HepG2 (cell line): ENCODE measurements around the gene MRPS34. TPM values are rescaled to one million over a fixed set of nuclear protein-coding genes. Genes with fewer than 3 reads are reported as not detected.

Source experiments
- ELF3 ChIP-seq: IDR thresholded peaks from 2 replicates; pipeline ENCODE4 v1.6.1; 2016; ENCODE audit warnings: missing genetic modification reagents, missing compliant biosample characterization
- FOXA1 ChIP-seq, 2 experiments: fragments of 450-650 bp in 1 of 2; sonication (generic) in 1 of 2; formaldehyde crosslinking in 1 of 2; IDR thresholded peaks; 2 replicates each; pipeline versions ENCODE4 v1.4.0 to v1.6.1; 2016 to 2020; ENCODE audit warnings: missing genetic modification reagents in 1 of 2
- FOXA3 ChIP-seq: IDR thresholded peaks from 2 replicates; pipeline ENCODE4 v1.6.1; 2016; ENCODE audit warnings: missing genetic modification reagents, missing compliant biosample characterization
- FOXO1 ChIP-seq: sonication (generic); formaldehyde crosslinking; IDR thresholded peaks from 2 replicates; pipeline ENCODE4 v1.4.0; 2020; ENCODE audit warnings: missing genetic modification reagents
- MAFG ChIP-seq: sonication (generic); formaldehyde crosslinking; IDR thresholded peaks from 2 replicates; pipeline ENCODE4 v1.5.1; 2020; ENCODE audit warnings: mild to moderate bottlenecking, missing genetic modification reagents
- PRPF4 ChIP-seq: fragments of 200-400 bp; formaldehyde crosslinking; IDR thresholded peaks from 2 replicates; pipeline ENCODE4 v1.6.1; 2016; ENCODE audit warnings: low read length, low read depth; ENCODE audit not compliant: poor library complexity, severe bottlenecking
- RFX1 ChIP-seq: fragments of 450-650 bp; IDR thresholded peaks from 2 replicates; pipeline ENCODE4 v1.6.1; 2017
- ZBTB7A ChIP-seq: sonication (generic); formaldehyde crosslinking; IDR thresholded peaks from 2 replicates; pipeline ENCODE4 v1.8.0; 2022; ENCODE audit warnings: mild to moderate bottlenecking, missing genetic modification reagents
- ZFY ChIP-seq: sonication (generic); formaldehyde crosslinking; IDR thresholded peaks from 2 replicates; pipeline ENCODE4 v1.4.0; 2020; ENCODE audit warnings: missing genetic modification reagents
- ZNF142 ChIP-seq: sonication (generic); formaldehyde crosslinking; IDR thresholded peaks from 2 replicates; pipeline ENCODE4 v1.4.0; 2020; ENCODE audit warnings: missing genetic modification reagents
- ZNF18 ChIP-seq: sonication (generic); formaldehyde crosslinking; IDR thresholded peaks from 2 replicates; pipeline ENCODE4 v1.8.0; 2022; ENCODE audit warnings: mild to moderate bottlenecking, missing genetic modification reagents; ENCODE audit not compliant: insufficient replicate concordance
- polyA plus RNA-seq, 8 experiments: library from polyadenylated mRNA; depleted of rRNA in 3 of 8; stranded (reverse) in 7 of 8; unstranded in 1 of 8; fragments of >200 nt; fragmentation: Illumina TruSeq in 4 of 8; extraction: Trizol in 4 of 8; gene quantifications; 2 replicates each; pipeline versions ENCODE4 v1.2.1 to v1.2.3, GENCODE V29; 2011 to 2016; ENCODE audit warnings: low read depth in 4 of 8, missing spikeins in 1 of 8, mixed read lengths in 1 of 8; ENCODE audit not compliant: insufficient read depth in 1 of 8
- total RNA-seq, 5 experiments: library from RNA; depleted of rRNA; stranded (reverse); fragments of >200 nt; fragmentation: Illumina TruSeq; extraction: Trizol; gene quantifications; 2 replicates each; pipeline ENCODE4 v1.2.3, GENCODE V29; 2016; ENCODE audit warnings: low read depth in 1 of 5
- TF ChIP-seq, protein P1 (sequence below), 2 experiments: sonication (generic) in 1 of 2; formaldehyde crosslinking in 1 of 2; IDR thresholded peaks; 2 replicates each; pipeline versions ENCODE4 v1.6.1 to v1.9.0; 2014 to 2022; ENCODE audit warnings: antibody characterized with exemption in 1 of 2, borderline replicate concordance in 1 of 2, inconsistent platforms in 1 of 2, low read depth in 1 of 2, missing genetic modification reagents in 1 of 2
- TF ChIP-seq, protein P2 (sequence below): sonication (generic); formaldehyde crosslinking; IDR thresholded peaks from 2 replicates; pipeline ENCODE4 v1.8.1; 2023; ENCODE audit warnings: mild to moderate bottlenecking, moderate library complexity, missing genetic modification reagents

MRPS34 gene
- total and polyA plus RNA-seq, 2 of the 13 experiments (the other 11 are each of a cell fraction or from before 2014, with no cell fraction given): 63.5 to 131 TPM

DNA sequence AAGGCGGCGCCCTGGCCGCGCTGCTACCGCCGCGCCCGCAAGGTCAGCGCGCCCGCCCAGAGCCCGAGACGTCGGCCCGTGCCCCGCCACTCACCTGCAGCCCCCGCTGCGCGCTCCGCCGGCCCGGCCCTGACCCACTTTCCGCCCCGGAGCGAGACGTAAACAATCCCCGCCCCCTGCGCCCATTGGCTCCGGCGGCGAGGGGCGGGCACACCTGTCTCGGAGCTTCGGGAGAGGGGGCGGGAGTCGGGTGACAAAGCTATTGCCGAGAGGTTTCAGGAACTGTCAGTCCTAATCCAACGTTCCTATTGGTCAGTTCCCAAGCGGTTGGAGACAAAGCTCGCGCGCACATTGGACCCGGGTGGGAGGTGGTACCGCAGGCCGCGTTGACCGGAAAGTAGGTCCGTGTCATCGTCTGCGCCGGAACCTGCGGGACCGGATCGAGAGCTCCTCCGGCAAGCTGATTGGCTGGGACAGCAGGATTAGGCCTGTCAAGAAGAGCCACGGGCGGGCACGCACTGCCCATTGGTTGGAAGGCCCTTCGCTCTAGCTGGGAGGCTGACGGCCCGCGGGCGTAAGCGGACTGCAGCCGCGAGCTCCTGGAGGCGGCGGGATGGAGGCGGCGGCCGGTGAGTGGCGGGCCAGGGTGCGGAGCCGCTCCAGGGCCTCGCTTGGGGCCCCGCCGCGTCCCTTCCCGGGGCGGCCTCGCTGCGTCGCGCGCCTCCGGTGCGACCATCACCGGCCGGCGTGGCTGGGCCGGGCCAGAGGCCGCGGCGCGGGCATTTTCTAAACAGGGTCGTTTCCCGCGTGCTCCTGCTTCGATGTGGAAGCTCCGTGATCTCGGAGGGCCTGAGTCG lies 9.7 kb upstream of the MRPS34 start, which contains the start of the genes NUBP2 and SPSB3 (continued):
- TF ChIP-seq ZNF142: no peak
- TF ChIP-seq ZFY: peak; percentile 81
- TF ChIP-seq FOXO1 (CRISPR knock-in tag): 0 out of 2 replicates have a peak, but pooled peaks have one; percentile 5
- 0 out of 2 replicates have a peak, but pooled peaks have one; percentile 41 for TF ChIP-seq FOXA3 (CRISPR knock-in tag)
- no peak for TF ChIP-seq ZNF18 (CRISPR knock-in tag)
- TF ChIP-seq PRPF4: no peak
- TF ChIP-seq, protein P1, sequence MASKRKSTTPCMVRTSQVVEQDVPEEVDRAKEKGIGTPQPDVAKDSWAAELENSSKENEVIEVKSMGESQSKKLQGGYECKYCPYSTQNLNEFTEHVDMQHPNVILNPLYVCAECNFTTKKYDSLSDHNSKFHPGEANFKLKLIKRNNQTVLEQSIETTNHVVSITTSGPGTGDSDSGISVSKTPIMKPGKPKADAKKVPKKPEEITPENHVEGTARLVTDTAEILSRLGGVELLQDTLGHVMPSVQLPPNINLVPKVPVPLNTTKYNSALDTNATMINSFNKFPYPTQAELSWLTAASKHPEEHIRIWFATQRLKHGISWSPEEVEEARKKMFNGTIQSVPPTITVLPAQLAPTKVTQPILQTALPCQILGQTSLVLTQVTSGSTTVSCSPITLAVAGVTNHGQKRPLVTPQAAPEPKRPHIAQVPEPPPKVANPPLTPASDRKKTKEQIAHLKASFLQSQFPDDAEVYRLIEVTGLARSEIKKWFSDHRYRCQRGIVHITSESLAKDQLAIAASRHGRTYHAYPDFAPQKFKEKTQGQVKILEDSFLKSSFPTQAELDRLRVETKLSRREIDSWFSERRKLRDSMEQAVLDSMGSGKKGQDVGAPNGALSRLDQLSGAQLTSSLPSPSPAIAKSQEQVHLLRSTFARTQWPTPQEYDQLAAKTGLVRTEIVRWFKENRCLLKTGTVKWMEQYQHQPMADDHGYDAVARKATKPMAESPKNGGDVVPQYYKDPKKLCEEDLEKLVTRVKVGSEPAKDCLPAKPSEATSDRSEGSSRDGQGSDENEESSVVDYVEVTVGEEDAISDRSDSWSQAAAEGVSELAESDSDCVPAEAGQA (IDR thresholded peaks at IDR 0.05; ENCODE audit: low read depth): peak; percentile 89
- TF ChIP-seq, protein P1 (CRISPR knock-in tag; IDR thresholded peaks at IDR 0.05; ENCODE audit: borderline replicate concordance): no peak
- TF ChIP-seq FOXA1 (IDR thresholded peaks at IDR 0.05): no peak
- no peak; the same call in 1 of the 2 replicates for TF ChIP-seq FOXA1 (CRISPR knock-in tag; IDR thresholded peaks at IDR 0.05)
- no peak for TF ChIP-seq ZBTB7A (CRISPR knock-in tag)
- TF ChIP-seq RFX1: no peak
- TF ChIP-seq ELF3 (CRISPR knock-in tag): peak; percentile 28
- no peak for TF ChIP-seq MAFG
- TF ChIP-seq, protein P2, sequence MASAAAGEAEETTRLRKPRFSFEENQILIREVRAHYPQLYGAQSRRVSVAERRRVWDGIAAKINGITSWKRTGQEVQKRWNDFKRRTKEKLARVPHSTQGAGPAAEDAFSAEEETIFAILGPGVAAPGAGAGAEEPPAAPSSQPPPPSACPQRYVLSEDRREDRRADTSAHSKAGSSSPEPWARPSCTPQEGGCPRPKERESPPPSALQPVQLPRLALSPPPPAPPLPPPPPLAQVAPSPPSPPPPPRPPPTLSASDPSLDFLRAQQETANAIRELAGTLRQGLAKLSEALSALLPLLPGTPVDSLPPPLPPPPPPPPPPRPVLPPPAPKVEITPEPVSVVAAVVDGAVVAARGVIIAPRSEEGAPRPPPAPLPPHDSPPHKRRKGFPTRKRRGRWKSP: no peak; the same call in 1 of the 2 replicates
